Measurements from ENCODE around the gene HDLBP. TPM values are rescaled to one million over a fixed set of nuclear protein-coding genes. Genes with fewer than 3 reads are reported as not detected.
A peak's percentile ranks its signal among the peaks of the same experiment; 100 is the strongest.

HDLBP gene
- total RNA-seq, 1 donor from 2014 or later, result 216 TPM

- H3K4me3 Mint-ChIP-seq (ENCODE audit: unreplicated experiment), result peak overlapping the region; percentile 89
- no peak for TF ChIP-seq CTCF (IDR thresholded peaks at IDR 0.05; ENCODE audit: partially characterized antibody, unreplicated experiment)
- no peaks in the 10 kb centered on the region for H3K36me3 Mint-ChIP-seq (ENCODE audit: unreplicated experiment)
- peaks cover 10% of the 10 kb centered on the region for H3K27me3 Mint-ChIP-seq (ENCODE audit: unreplicated experiment)
- no peak overlapping the region for H3K27ac Mint-ChIP-seq (ENCODE audit: unreplicated experiment)
- peaks cover 8% of the 10 kb centered on the region for H3K9me3 Mint-ChIP-seq (ENCODE audit: unreplicated experiment)
- H3K4me1 Mint-ChIP-seq (ENCODE audit: low read depth, unreplicated experiment), result peaks cover 28% of the 10 kb centered on the region
- no peak for DNase-seq
Observed at GRCh38 chr2:241313543-241314095, 1.9 kb downstream of the HDLBP start.

GRCh38 chr2:241312082-241312481 lies 3.4 kb downstream of the HDLBP start:
- no peak for DNase-seq
- Mint-ChIP-seq H3K4me1 (ENCODE audit: low read depth, unreplicated experiment) (peaks cover 17% of the 10 kb centered on the region), H3K27ac (ENCODE audit: unreplicated experiment) (no peak overlapping the region), H3K36me3 (ENCODE audit: unreplicated experiment) (no peaks in the 10 kb centered on the region), H3K4me3 (ENCODE audit: unreplicated experiment) (no peak overlapping the region), H3K9me3 (ENCODE audit: unreplicated experiment) (peaks cover 8% of the 10 kb centered on the region), H3K27me3 (ENCODE audit: unreplicated experiment) (peaks cover 10% of the 10 kb centered on the region)
- no peak for TF ChIP-seq CTCF (IDR thresholded peaks at IDR 0.05; ENCODE audit: partially characterized antibody, unreplicated experiment)

- TF ChIP-seq CTCF (IDR thresholded peaks at IDR 0.05; ENCODE audit: partially characterized antibody, unreplicated experiment), result no peak
- no peak for DNase-seq
- no peak overlapping the region for H3K4me3 Mint-ChIP-seq (ENCODE audit: unreplicated experiment)
- no peaks in the 10 kb centered on the region for H3K36me3 Mint-ChIP-seq (ENCODE audit: unreplicated experiment)
- peaks cover 5% of the 10 kb centered on the region for H3K9me3 Mint-ChIP-seq (ENCODE audit: unreplicated experiment)
- no peak overlapping the region for H3K27ac Mint-ChIP-seq (ENCODE audit: unreplicated experiment)
- H3K4me1 Mint-ChIP-seq (ENCODE audit: low read depth, unreplicated experiment), result peaks cover 13% of the 10 kb centered on the region
- peaks cover 6% of the 10 kb centered on the region for H3K27me3 Mint-ChIP-seq (ENCODE audit: unreplicated experiment)
Observed at GRCh38 chr2:241310917-241311566, 4.4 kb downstream of the HDLBP start.

GRCh38 chr2:241309684-241310117 lies 5.8 kb downstream of the HDLBP start:
- Mint-ChIP-seq H3K9me3 (ENCODE audit: unreplicated experiment) (peaks cover 5% of the 10 kb centered on the region), H3K4me3 (ENCODE audit: unreplicated experiment) (no peak overlapping the region)

More at GRCh38 chr2:241309684-241310117, 5.8 kb downstream of the HDLBP start:
- Mint-ChIP-seq H3K27ac (ENCODE audit: unreplicated experiment) (no peak overlapping the region), H3K4me1 (ENCODE audit: low read depth, unreplicated experiment) (peaks cover 18% of the 10 kb centered on the region), H3K27me3 (ENCODE audit: unreplicated experiment) (peaks cover 3% of the 10 kb centered on the region), H3K36me3 (ENCODE audit: unreplicated experiment) (no peaks in the 10 kb centered on the region)
- DNase-seq, result no peak
- TF ChIP-seq CTCF (IDR thresholded peaks at IDR 0.05; ENCODE audit: partially characterized antibody, unreplicated experiment), result no peak

Data from glutamatergic neuron (in vitro differentiated cells).